Kidney tubule cell (primary cell): ENCODE data around the gene FSD1.
"Not testable (repeated sequence)": the region's sequence is repeated elsewhere in the genome, so short reads cannot be mapped to it uniquely, and the experiment has no call there.

Experiments used
- DNase-seq: peaks from one replicate; pipeline ENCODE4 v3.0.0-alpha.2; 2018; ENCODE audit warnings: low spot score

Gene FSD1

DNA sequence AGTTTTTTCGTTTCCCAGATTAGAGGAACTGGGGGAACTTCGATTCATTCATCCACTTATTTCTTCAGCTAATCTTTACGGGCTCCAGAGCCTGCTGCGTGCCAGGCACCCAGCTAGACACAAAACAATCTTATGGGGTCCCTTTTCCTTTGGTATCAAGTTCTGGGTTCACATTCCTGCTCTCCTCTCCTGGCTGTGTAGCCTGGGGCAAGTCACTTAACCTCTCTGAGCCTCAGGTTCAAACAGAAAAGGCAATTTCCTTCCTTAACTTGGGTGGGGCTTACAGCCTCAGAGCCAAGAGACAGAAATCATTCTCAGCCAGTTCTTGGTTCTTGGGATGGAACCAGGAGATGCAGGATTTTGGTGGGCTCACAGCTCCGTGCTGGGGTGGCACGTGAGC lies 19.4 kb upstream of the FSD1 start:
- DNase-seq = no peak

DNA sequence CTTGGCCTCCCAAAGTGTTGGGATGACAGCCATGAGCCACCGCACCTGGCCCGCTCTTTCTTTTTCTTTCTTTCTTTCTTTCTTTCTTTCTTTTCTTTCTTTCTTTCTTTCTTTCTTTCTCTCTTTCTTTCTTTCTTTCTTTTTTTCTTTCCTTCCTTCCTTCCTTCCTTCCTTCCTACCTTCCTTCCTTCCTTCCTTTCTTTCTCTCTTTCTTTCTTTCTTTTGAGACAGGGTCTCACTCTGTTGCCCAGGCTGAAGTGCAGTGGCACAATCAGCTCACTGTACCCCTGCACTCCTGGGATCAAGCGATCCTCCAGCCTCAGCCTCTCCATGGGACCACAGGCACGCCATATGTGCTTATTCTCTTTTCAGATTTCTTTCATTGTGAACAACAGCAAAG lies 18.3 kb upstream of the FSD1 start:
- DNase-seq = not testable (repeated sequence)

DNA sequence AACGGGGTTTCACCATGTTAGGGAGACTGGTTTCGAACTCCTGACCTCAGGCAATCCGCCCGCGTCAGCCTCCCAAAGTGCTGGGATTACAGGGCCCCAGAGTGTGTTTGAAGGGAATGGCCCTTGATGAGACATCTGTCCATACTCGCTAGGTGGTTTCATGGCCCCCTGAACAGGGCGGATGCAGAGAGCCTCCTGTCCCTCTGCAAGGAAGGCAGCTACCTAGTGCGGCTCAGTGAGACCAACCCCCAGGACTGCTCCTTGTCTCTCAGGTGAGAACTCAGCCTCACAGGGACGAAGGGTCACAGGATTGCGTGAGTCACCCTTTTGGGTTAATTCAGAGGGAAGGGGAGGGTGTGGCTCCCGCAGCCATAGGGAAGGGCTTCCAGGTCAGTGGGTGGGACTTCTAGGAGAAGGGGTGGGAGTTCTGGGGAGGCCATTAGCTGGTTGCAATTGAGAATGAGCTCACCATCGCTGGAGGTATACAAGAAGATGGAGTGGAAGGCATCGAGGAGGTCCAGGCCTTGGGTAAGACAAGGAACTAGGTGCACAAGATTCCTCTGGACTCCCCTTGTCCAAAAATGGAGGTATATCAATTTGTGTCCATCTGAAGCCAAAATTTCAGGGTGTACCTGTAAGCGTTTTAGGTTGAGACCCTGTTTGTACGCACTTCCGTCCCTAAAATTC lies 16.2 kb upstream of the FSD1 start:
- no peak for DNase-seq

DNA sequence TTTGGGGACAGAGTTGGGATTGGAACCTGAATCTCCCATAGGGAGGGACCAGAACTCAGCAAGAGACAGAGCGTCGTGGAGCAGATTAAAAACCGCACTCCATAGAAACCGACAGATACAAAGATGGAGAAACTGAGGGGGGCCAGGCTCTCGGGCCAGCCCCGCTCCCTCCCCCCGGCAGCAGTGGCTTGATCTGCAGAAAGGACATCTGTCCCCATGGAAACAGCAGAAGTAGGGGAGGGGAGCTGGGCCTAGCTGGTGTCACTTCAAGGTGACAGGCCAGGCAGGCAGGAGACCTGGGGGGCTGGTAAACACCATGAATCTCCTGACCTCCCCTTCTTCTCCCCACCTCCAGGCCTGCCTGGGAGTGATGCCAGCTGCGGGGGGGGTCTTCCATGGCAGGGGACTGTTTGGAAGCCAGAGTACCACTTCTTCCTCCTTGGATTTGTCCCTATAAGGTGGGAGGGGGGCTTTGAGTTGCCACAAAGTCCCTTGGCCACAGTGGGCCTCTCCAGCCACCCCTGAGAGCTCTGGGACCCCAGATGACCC lies 13.1 kb upstream of the FSD1 start:
- no peak for DNase-seq

DNA sequence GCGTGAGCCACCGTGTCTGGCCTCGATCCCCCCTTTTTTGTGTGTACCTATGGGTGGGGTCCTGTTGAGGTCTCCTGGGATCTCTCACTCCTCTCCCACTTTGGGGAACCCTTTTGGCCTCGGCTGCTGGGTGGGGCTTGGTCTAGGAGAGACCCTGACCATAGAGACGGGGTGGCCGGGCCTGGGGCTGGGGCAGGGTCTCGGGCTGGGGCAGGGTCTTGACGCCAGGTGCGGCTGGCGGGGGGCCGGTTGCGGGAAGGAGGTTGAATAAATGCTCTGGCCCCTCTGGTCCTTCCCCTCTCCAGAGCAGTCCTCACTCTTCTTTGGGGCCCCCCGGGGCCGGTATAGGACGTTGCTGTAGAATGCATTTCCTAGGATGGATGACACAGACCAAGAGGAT lies 11.9 kb upstream of the FSD1 start:
- no peak for DNase-seq

DNA sequence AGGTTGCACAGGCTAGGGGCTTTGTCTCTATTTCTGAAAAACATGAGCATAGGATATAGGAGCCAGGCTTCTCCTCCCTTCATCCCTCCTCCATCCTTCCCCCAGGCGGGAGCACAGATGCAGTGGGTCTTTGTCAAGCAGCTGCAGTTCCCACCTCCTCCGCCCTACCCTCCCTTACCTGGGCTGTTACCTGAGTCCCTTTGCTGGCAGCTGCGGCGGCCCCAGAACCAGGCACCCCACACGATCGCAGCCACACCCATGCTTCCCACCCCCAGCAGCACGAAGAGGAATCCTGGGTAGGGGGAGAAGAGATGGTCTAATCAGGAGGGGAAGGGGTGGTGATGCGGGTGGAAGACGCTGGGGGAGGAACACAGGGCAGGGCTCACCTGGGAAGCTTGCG lies 10.0 kb upstream of the FSD1 start:
- DNase-seq = no peak

DNA sequence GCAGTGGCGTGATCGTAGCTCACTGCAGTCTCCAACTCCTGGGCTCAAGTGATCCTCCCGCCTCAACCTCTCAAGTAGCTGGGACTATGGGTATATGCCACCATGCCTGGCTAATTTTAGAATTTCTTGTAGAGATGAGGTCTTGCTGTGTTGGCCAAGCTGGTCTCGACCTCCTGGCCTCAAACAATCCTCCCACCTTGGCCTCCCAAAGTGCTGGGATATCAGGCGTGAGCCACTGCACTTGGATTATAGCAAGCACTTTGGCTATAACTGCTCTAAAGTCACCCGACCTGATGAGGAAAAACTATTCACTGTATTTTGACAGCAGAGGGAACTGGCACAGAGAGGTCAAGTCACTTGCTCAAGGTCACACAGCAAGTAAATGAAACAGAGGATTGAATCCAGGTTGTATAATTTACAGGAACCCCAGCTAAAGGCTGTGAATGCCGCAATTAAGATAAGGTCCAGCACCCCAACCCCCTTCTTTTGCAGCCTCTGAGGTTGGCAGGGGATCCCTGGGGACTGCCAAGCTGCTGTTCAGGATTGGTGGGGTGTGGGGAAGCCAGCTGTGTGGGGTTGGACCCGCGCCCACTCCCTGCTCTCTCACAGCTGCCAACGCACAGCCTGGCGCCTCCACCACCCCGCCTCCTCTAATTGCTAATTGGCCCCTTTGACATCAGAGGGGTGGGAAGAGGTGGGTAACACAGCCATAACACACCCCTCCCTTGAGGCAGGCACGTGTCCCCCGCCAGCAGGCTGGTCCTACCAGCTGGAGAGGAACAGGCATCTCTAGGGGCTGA lies 8.2 kb upstream of the FSD1 start:
- no peak for DNase-seq

DNA sequence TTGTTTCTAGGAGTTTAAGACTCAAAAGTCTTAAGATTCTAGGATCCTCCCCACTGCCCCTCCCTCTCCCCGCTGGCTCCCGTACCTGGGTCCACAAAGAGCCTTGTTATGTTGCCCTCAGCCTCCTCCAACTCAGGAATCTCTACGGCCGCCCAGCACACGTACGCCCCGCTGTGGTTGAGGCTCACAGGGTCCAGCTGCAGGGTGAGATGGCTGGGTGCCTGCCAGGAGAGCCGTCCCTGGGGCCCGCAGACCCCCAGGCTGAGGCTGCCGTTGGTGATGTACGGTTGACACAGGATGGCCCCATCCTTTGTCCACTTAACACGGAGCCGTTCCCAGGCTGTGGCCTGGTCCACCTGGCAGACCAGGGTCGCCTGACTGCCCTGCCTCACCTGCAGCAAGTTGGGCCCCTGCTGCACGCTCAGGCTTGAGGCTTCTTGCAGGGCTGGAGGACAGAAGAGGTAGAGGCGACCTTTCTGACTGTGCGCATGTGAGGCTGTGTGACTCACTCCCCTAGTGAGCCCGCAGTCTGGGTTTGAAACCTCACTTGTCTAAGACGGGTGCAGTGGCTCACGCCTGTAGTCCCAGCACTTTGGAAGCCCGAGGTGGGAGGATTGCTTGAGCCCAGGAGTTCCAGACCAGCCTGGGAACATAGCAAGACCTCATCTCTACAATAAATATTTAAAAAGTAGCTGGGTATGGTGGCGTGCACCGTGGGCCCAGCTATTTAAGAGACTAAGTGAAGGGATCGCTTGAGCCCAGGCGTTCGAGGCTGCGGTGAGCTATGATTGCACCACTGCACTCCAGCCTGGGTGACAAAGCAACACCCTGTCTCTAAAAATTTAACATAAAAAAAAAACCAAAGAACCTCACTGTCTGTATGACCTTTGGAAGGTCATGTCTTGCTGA lies 6.2 kb upstream of the FSD1 start:
- DNase-seq = no peak

DNA sequence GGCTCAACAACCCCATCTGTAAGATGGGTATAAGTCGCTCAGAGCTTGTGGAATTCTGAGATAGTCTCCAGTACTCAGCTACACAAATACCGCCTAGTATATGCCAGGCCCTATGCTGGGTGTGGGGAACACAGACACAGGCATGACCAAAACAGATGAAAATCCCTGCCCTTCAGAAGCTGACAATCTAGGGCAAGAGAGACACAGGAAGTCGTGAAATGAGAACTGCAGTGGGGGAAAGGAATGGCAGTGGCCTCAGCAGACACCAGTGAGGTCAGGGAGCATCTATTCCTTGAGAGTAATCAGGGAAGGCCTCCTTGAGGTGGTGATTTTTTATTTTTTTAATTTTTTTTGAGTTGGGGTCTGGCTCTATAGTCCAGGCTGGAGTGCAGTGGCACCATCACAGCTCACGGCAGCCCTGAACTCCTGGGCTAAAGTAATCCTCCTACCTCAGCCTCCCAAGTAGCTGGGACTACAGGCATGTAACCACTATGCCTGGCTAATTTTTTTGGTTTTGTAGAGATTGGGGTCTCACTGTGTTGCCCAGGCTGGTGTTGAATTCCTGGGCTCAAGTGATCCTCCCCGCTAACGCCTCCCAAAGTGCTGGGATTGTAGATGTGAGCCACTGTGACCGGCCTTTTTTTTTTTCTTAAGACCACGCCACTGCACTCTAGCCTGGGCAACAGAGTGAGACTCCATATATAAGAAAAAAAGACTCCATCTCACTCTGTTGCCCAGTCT lies 5.4 kb upstream of the FSD1 start:
- no peak for DNase-seq

DNA sequence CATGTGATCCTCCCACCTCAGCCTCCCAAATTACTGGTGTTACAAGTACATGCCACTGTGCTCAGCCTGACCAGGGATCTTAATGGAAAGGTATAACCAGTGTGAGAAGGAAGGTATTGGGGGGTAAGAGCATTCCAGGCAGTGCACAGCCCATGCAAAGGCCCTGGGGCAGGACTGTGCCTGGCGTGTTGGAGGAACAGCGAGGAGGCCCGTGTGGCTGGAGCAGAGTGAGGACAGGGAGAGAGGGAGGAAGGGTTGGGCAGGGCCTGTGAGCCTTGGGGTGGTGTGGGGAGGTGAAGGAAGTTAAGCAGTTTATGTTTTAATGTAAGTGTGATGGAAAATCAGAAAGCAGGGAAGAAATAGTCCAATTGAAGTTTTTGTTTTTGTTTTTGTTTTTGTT lies 3.8 kb upstream of the FSD1 start:
- no peak for DNase-seq

DNA sequence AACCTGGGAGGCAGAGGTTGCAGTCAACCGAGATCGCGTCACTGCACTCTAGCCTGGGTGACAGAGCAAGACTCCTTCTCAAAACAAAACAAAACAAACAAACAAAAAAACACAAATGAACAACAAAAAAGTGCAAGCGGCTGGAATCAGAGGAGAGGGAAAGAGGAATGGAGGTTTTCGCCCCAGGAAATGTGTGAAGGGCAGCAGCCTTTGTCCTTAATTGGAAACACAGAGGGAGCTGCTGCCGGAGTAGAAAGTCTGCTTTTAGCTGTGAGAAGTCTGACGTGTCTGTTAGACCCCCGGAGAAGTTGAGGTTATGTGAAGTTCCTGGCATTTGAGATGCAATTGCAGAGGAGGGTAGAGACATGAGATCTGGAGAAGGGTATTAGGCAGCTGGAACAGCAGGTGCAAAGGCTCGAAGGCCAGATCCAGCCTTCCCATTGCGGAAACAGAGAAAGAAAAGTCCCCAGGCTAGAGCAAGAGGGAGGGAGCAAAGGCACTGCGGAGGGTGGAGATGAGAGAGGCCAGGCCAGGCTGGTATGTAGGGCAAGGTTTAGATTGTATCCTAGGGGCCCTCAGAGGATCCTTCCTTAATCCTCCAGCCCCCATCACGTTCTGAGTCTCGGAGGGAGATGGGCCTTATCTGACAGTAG lies 2.7 kb upstream of the FSD1 start:
- no peak for DNase-seq

DNA sequence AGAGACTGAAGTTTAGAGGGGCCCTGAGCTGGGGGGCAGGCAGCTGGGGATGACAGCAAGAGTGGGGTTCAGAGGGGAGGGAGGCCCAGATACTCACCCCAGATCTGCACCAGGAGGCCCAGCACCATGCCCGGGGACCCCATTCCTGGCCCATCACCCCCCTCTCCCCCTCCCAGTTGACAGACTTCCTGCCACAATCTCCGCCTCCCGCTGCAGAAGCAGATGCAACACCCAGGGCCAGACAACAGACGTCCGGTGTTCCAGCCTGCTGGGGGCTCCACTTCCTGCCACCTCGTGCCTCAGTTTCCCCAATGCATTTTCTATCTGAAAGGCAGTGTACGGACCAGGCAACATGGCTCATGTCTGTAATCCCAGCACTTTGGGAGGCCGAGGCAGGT lies 2.2 kb upstream of the FSD1 start, which contains the start of gene TMIGD2:
Gene TMIGD2 (minus strand): TSS at position 147 of the 398 bp plus-strand sequence. CDS start 4 bp downstream, at position 143.
- no peak for DNase-seq

DNA sequence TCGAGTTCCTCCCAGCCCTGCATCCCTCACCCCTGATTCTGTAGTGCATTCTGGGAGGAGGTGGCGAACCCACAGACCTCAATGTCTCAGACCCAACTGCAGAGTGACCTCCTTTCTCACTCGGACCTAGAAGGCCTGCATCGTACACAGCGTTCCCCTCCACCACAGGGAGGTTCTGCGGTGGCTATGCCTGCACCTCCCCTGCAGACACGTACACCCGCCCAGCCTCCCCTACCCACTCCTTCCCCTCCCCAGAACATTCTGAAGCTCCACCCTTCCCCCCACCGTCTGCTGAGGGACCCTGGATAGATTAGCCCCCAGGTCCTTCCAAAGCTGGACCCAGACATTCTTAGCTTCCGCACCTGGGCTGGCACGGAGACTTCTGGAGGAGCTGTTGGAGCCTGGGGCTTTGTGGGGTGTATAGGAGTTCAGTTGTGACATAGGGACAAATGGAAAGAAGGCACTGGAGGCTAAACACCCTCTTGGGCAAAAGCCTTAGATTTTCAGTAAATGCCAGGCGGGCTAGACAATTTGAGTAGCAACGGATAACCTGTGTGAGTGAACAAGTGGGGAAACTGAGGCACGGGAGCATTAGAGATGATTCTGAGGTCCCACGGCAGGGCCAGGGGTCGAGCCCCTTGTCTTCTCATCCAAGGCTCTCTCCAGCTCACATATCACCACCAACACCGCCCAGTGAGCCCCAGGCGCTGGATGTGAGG lies 420 bp upstream of the FSD1 start:
- no peak for DNase-seq

DNA sequence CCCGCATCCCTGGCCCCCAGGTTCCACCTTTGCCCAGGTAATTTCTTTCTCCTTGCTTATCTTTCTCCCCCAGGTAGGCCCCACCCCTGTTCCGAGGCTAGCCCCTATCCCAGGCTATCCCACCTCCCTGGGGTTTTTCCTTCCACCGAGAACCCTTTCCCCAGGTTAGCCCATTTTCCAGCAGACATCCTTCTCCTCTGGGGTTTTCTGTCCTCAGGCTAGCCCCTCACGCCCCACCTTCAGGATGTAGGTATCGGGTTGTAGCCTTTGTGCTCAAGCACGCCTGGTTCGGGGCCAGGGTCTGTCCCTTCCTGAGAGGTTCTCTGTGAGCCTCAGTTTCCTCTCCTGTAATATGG lies 837 bp downstream of the FSD1 start:
- DNase-seq = no peak

DNA sequence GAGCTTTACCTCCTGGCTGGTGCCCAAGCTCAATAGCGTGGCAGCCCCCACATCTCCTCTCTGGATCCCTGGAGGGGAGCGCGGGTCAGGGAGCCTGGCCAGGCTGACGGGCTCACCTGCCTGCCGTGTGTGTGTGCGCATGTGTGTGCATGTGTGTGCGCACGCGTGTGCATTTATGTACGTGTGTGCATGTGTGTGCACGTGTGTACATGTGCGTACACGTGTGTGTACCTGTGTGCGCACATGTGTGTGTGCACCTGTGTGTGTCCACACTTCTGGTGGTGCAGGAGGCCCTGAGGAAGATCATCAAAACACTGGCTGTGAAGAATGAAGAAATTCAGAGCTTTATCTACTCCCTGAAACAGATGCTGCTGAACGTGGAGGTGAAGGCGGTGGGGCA lies 1.3 kb downstream of the FSD1 start:
- DNase-seq = no peak

DNA sequence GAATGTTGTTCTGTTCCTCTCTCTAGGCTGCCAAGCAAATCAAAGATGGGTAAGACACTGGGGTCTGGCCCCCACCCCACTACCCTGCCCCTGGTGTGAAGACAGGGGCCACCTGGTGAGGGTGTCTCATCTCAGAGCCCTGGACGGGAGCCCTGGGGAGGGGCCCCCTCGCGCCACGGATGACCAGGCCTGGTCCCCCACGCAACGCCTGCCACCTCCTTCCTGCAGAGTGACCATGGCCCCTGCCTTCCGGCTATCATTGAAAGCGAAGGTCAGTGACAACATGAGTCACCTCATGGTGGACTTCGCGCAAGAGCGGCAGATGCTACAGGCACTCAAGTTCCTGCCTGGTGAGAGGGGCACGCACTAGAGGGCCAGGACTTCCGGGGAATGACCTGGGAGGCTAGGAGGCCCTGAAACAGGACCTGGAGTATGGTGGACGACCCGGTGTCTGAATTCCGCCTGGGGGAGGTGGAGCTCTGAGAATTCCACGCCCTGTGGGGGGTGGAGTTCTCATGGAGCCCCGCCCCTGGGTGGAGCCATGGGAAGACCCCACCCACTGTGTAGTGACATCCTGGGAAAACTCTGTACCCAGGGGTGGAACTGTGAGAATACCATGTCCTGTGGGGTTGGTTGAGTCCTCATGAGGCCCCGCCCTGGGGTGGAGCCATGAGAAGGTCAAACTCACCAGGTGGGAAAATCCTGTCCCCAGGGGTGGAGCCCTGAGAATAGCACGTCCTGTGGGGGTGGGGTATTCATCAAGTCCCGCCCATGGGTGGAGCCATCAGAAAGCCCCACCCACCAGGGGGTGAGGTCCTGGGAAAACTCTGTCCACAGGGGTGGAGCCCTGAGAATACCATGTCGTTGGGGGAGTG lies 6.1 kb downstream of the FSD1 start:
- DNase-seq = no peak

DNA sequence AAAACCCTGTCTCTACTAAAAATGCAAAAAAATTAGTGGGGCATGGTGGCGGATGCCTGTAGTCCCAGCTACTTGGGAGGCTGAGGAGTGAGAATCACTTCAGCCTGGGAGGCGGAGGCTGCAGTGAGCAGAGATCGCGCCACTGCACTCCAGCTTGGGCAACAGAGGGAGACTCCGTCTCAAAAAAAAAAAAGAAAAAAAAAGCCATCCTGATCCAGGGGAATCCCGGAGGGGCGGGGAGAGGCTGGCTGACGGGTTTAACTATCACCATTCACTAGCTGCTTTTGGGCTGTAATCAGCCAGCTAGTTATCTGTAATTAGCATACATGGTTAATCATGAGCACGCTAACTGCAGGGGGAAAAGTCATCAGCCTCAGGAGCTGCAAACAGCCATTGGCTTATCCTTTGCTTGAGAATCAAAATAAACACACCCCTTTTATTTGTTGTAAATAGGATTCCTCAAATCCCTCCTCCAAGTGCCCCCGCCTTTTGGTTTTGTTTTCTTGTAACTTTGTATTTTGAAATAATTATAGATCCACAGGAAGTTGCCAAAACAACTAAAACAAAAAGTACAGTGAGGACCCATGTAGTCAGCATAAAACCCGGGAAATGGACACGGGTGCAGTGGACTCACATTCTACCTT lies 9.6 kb downstream of the FSD1 start:
- no peak for DNase-seq

DNA sequence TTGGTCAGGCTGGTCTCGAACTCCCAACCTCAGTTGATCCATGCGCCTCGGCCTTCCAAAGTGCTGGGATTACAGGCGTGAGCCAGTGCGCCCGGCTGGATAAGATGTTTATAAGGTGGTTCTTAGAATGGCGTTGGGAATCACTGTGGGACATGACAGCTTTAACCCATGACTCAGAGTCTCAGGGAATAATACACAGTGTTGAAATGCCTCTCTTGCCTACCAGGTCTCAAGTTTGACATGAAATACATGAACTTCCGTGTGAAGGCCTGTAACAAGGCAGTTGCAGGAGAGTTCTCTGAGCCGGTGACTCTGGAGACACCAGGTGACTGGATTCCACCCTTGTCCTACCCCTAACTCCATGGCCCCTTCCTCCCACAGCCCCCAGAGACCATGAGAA lies 12.6 kb downstream of the FSD1 start:
- DNase-seq = no peak

DNA sequence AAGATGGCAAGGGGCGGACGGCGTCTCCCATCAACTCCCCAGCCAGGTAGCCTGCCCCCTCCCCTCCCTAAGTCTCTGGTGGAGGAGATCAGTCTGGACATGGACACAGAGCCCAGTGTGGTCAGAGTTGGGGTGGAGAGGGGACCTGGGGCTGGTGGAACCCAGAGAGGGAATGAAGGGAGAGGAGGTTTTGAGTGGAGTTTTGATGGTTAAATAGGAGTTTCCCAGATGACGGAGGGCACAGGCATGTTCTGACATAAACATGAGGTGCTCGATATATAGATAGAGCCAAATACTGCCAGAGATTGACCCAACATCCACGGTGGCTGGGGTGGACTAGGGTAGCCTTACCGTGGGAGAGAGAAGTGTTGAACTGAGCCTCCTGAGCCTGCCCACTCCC lies 14.1 kb downstream of the FSD1 start:
- no peak for DNase-seq
